K562 (cell line): ENCODE data around the gene GSS. TPM values are rescaled to one million over a fixed set of nuclear protein-coding genes. Genes with fewer than 3 reads are reported as not detected.

ENCODE experiments used
- ATAC-seq: fragments of 200-7000 bp; cut with Tn5 transposase; 3 replicates; pipeline ENCODE4 v1.9.1; 2020; ENCODE audit warnings: moderate library complexity
- BruUV-seq: library from RNA; stranded (reverse); fragments of 400-500 nt; replicated peaks from 2 replicates; lab custom pipeline; 2021; lab: Mats Ljungman, UMichigan
- CTCF ChIA-PET: fragments of 300-600 bp; formaldehyde crosslinking; extraction: SDS; loops from one replicate; lab custom pipeline; 2021; ENCODE audit warnings: low intra/inter-chr PET ratio; lab: Yijun Ruan, JAX
- POLR2A ChIA-PET: fragments of 300-600, 350-650 bp; sonication (Branson Sonifier 250); formaldehyde crosslinking; extraction: SDS; loops from one replicate; lab custom pipeline; 2021; ENCODE audit warnings: antibody characterized with exemption, inconsistent platforms; lab: Yijun Ruan, JAX
- DNase-seq, 4 experiments: peaks; one replicate each; pipeline versions ENCODE4 v3.0.0 to v3.0.0-alpha.2; 2011 to 2018; ENCODE audit warnings: low spot score in 3 of 4, mixed read lengths in 3 of 4; ENCODE audit errors: extremely low read depth in 1 of 4
- FAIRE-seq: peaks from 2 replicates; lab custom pipeline; 2011; peaks lifted over from hg19 to GRCh38; lab: Jason Lieb, UNC
- H2AFZ ChIP-seq: 2 replicates; pipeline ENCODE4 v1.6.0; 2011; ENCODE audit warnings: low read depth, low read length, control low read depth, inconsistent platforms
- H3K27ac ChIP-seq: fragments of 200-600 bp; 3 replicates; pipeline ENCODE4 v1.8.0; 2011; ENCODE audit warnings: low read depth, mild to moderate bottlenecking, control low read depth, inconsistent platforms, low read length, moderate library complexity, mixed read lengths; ENCODE audit errors: extremely low read depth
- H3K27me3 ChIP-seq, 2 experiments: fragments of 300-600 bp in 1 of 2; 2 replicates in 1 of 2; 3 replicates in 1 of 2; pipeline versions ENCODE4 v1.6.0 to v1.8.0; 2011; ENCODE audit warnings: inconsistent platforms in 2 of 2, low read length in 2 of 2, mild to moderate bottlenecking in 1 of 2, mixed read lengths in 1 of 2, moderate library complexity in 1 of 2; ENCODE audit not compliant: control insufficient read depth in 2 of 2, insufficient read depth in 2 of 2
- H3K36me3 ChIP-seq: fragments of 300-600 bp; 3 replicates; pipeline ENCODE4 v1.8.0; 2011; ENCODE audit warnings: mild to moderate bottlenecking, low read length, inconsistent platforms; ENCODE audit not compliant: control insufficient read depth, insufficient read depth
- H3K4me1 ChIP-seq, 2 experiments: fragments of 200-600 bp in 1 of 2; replicated peaks in 1 of 2; 2 replicates in 1 of 2; 3 replicates in 1 of 2; pipeline versions ENCODE4 v1.5.1 to v1.8.0; 2011; ENCODE audit warnings: inconsistent platforms in 2 of 2, low read length in 2 of 2, mild to moderate bottlenecking in 1 of 2, mixed read lengths in 1 of 2, moderate library complexity in 1 of 2; ENCODE audit not compliant: control insufficient read depth in 2 of 2, insufficient read depth in 2 of 2
- H3K4me2 ChIP-seq: 2 replicates; pipeline ENCODE4 v1.6.1; 2011; ENCODE audit warnings: low read length, control low read depth, inconsistent platforms, mixed read lengths; ENCODE audit not compliant: insufficient read depth
- H3K4me3 ChIP-seq: fragments of 200-600 bp; sonication (generic), shearing (Covaris generic); 2 replicates; pipeline ENCODE4 v1.5.1; 2016; ENCODE audit warnings: control low read depth, inconsistent platforms
- H3K79me2 ChIP-seq: fragments of 200-600 bp; 3 replicates; pipeline ENCODE4 v1.8.0; 2011; ENCODE audit warnings: low read length, inconsistent platforms; ENCODE audit not compliant: control insufficient read depth, insufficient read depth
- H3K9ac ChIP-seq, 2 experiments: 2 replicates each; pipeline versions ENCODE4 v1.6.0 to v1.6.1; 2011; ENCODE audit warnings: low read depth in 2 of 2, low read length in 2 of 2, control low read depth in 1 of 2, inconsistent platforms in 1 of 2, mild to moderate bottlenecking in 1 of 2, mixed read lengths in 1 of 2; ENCODE audit not compliant: insufficient read depth in 1 of 2
- H3K9me1 ChIP-seq: one replicate; pipeline ENCODE4 v1.6.0; 2011; ENCODE audit warnings: inconsistent platforms, mild to moderate bottlenecking, low read length, moderate library complexity; ENCODE audit not compliant: control insufficient read depth, insufficient read depth
- H3K9me3 ChIP-seq: replicated peaks from 2 replicates; pipeline ENCODE4 v1.5.1; 2011; ENCODE audit warnings: low read depth, low read length, inconsistent platforms; ENCODE audit not compliant: control insufficient read depth, insufficient read depth
- H4K20me1 ChIP-seq: replicated peaks from 2 replicates; pipeline ENCODE4 v1.6.1; 2011; ENCODE audit warnings: low read length, inconsistent platforms, mixed read lengths; ENCODE audit not compliant: control insufficient read depth, insufficient read depth
- BACH1 ChIP-seq: fragments of 200-800 bp; sonication (Bioruptor generic); IDR thresholded peaks from 2 replicates; pipeline ENCODE4 v1.6.1; 2016; ENCODE audit warnings: missing genetic modification characterization, missing compliant biosample characterization
- BCL6 ChIP-seq: fragments of 250-450 bp; sonication (Bioruptor Pico); IDR thresholded peaks from 2 replicates; pipeline ENCODE4 v1.4.0; 2020
- ETS1 ChIP-seq: conservative IDR thresholded peaks from 2 replicates; pipeline ENCODE4 v1.6.1; 2011; ENCODE audit warnings: low read depth, mild to moderate bottlenecking, low read length; ENCODE audit not compliant: control insufficient read depth
- FOXA3 ChIP-seq, 2 experiments: fragments of 450-650 bp in 1 of 2; sonication (generic) in 1 of 2; formaldehyde crosslinking; IDR thresholded peaks in 1 of 2; conservative IDR thresholded peaks in 1 of 2; 2 replicates each; pipeline versions ENCODE4 v1.4.0 to v1.8.0; 2020 to 2022; ENCODE audit warnings: mild to moderate bottlenecking in 2 of 2, missing genetic modification reagents in 1 of 2
- MAX ChIP-seq: sonication (generic); formaldehyde crosslinking; IDR thresholded peaks from 2 replicates; pipeline ENCODE4 v1.9.0; 2022; ENCODE audit warnings: mild to moderate bottlenecking, missing genetic modification reagents
- MCM3 ChIP-seq: fragments of 450-650 bp; IDR thresholded peaks from 2 replicates; pipeline ENCODE4 v1.6.1; 2016
- TEAD2 ChIP-seq: fragments of 450-650 bp; IDR thresholded peaks from 2 replicates; pipeline ENCODE4 v1.6.1; 2016; ENCODE audit warnings: missing genetic modification characterization, control low read depth, missing compliant biosample characterization
- TFE3 ChIP-seq: fragments of 450-650 bp; formaldehyde crosslinking; IDR thresholded peaks from 2 replicates; pipeline ENCODE4 v1.4.0; 2020; ENCODE audit warnings: mild to moderate bottlenecking, mixed read lengths
- ZBTB33 ChIP-seq: sonication (generic); formaldehyde crosslinking; IDR thresholded peaks from 2 replicates; pipeline ENCODE4 v1.8.1; 2023; ENCODE audit warnings: mild to moderate bottlenecking, missing genetic modification reagents
- ZFP36 ChIP-seq: fragments of 150-350 bp; IDR thresholded peaks from 2 replicates; pipeline ENCODE4 v1.6.1; 2018; ENCODE audit warnings: low read length, low read depth; ENCODE audit not compliant: partially characterized antibody
- WGBS: fragments of 100-300 bp; shearing (Covaris generic); methylation state at CpG from one replicate; pipeline ENCODE4 v1.1.6; 2016; ENCODE audit warnings: low coverage, mixed read lengths; ENCODE audit not compliant: insufficient coverage; ENCODE audit errors: missing lambda C conversion rate; 5-methylcytosine and 5-hydroxymethylcytosine counted together
- in situ Hi-C: fragments of 300-500 bp; cut with MboI; formaldehyde crosslinking; loops from 4 replicates; pipeline ENCODE4 v1.15.0; 2018; ENCODE audit warnings: inconsistent platforms, mixed read lengths
- intact Hi-C: fragments of 100-400 bp; cut with micrococcal nuclease; formaldehyde crosslinking; loops from 2 replicates; pipeline ENCODE4 v1.14.2; 2022
- polyA plus RNA-seq, 8 experiments: library from polyadenylated mRNA; depleted of rRNA in 4 of 8; stranded (reverse) in 5 of 8; unstranded in 3 of 8; fragments of >200 nt; fragmentation: Nextera tagmentation in 2 of 8; fragmentation: Illumina TruSeq in 1 of 8; extraction: Ambion mirVana in 2 of 8; extraction: Trizol in 1 of 8; gene quantifications; 2 replicates each; pipeline versions ENCODE4 v1.2.1 to v1.2.3, GENCODE V29; 2011 to 2014; ENCODE audit warnings: inconsistent platforms in 1 of 8, missing spikeins in 1 of 8
- total RNA-seq, 7 experiments: library from RNA; depleted of rRNA in 6 of 7; stranded (reverse); fragments of >200 nt in 6 of 7; fragmentation: Illumina TruSeq in 2 of 7; extraction: Trizol in 2 of 7; gene quantifications; 2 replicates each; pipeline versions ENCODE4 v1.2.1 to v1.2.3, GENCODE V29; 2011 to 2021; ENCODE audit warnings: low replicate concordance in 1 of 7

Gene GSS
- total and polyA plus RNA-seq, 9 of the 15 experiments (the other 6 are each of a cell fraction or from before 2014, with no cell fraction given) = 18.4 to 165 (median 89.4) TPM

- H2AFZ ChIP-seq = no peak overlapping the region
- H3K4me3 ChIP-seq = no peak overlapping the region
- no TSS peak for BruUV-seq
- H3K27me3 ChIP-seq = no peaks in the 10 kb centered on the region
- DNase-seq (no peak), FAIRE-seq (no peak), ATAC-seq (no peak)
- WGBS = 33% methylated on average over 7 of the region's 7 CpGs
- intact Hi-C loops (no loop called here), in situ Hi-C loops (no loop called here)
- POLR2A ChIA-PET = no interaction called here
- H3K36me3 ChIP-seq = no peaks in the 10 kb centered on the region
- no peak for TF ChIP-seq TFE3 (CRISPR knock-in tag)
- no peak for TF ChIP-seq BACH1 (tag)
- TF ChIP-seq ETS1 = no peak
- no peak for TF ChIP-seq BCL6 (CRISPR knock-in tag)
- TF ChIP-seq MCM3 = no peak
- TF ChIP-seq FOXA3 (CRISPR knock-in tag; conservative IDR thresholded peaks at IDR 0.05 in 1 of 2, IDR thresholded peaks at IDR 0.05 in 1 of 2) = peak in 1 of 2 experiments; percentile 57; a peak in 1 of 4 replicates
- TF ChIP-seq ZBTB33 = no peak
- TF ChIP-seq MAX (CRISPR knock-in tag) = peak; percentile 48
- TF ChIP-seq ZFP36 = peak; percentile 9
- TF ChIP-seq TEAD2 (tag) = no peak
- no peaks in the 10 kb centered on the region for H3K9me3 ChIP-seq
- H3K9me1 ChIP-seq = no peaks in the 10 kb centered on the region
- H4K20me1 ChIP-seq = no peaks in the 10 kb centered on the region
- no peak overlapping the region for H3K4me2 ChIP-seq
- CTCF ChIA-PET = no interaction called here
- H3K4me1 ChIP-seq = peaks cover 0 to 11% of the 10 kb centered on the region in 2 experiments; a peak in 2 of 5 replicates
- H3K9ac ChIP-seq = no peak overlapping the region
- H3K27ac ChIP-seq = no peak overlapping the region
- H3K79me2 ChIP-seq = no peaks in the 10 kb centered on the region
These were observed 12.6 kb upstream of the GSS start for GRCh38 chr20:34968042-34968775.
